ENCODE measurements around the gene CR1. TPM values are rescaled to one million over a fixed set of nuclear protein-coding genes. Genes with fewer than 3 reads are reported as not detected.
"Not testable (repeated sequence)": the region's sequence is repeated elsewhere in the genome, so short reads cannot be mapped to it uniquely, and the experiment has no call there.

The CR1 gene
- total RNA-seq, 1 experiment from 2014 or later: not detected

GRCh38 chr1:207514890-207515289 lies 18.9 kb downstream of the CR1 start:
- no peak overlapping the region for H3K27ac Mint-ChIP-seq (ENCODE audit: unreplicated experiment)
- no peak for DNase-seq
- CTCF ChIA-PET: interaction anchor here (0.7 kb wide), 1 partner anchor 780 kb away, joined by 4 read pairs; no protein-coding TSS in a partner anchor
- H3K27me3 Mint-ChIP-seq (ENCODE audit: unreplicated experiment): peaks cover 30% of the 10 kb centered on the region
- no peaks in the 10 kb centered on the region for H3K36me3 Mint-ChIP-seq (ENCODE audit: insufficient read depth, unreplicated experiment)
- intact Hi-C loops (cut with micrococcal nuclease; ENCODE audit: unreplicated experiment): no loop called here
- H3K4me1 Mint-ChIP-seq (ENCODE audit: low read depth, unreplicated experiment): no peaks in the 10 kb centered on the region
- TF ChIP-seq CTCF (IDR thresholded peaks at IDR 0.05; ENCODE audit: unreplicated experiment): no peak
- H3K9me3 Mint-ChIP-seq (ENCODE audit: low read depth, unreplicated experiment): no peaks in the 10 kb centered on the region
- H3K4me3 Mint-ChIP-seq (ENCODE audit: low read depth, unreplicated experiment): no peak overlapping the region
- no TSS peak for BruUV-seq (replicated peaks)

GRCh38 chr1:207516729-207517128 lies 20.8 kb downstream of the CR1 start:
- Mint-ChIP-seq H3K4me3 (ENCODE audit: low read depth, unreplicated experiment) (no peak overlapping the region), H3K36me3 (ENCODE audit: insufficient read depth, unreplicated experiment) (no peaks in the 10 kb centered on the region), H3K4me1 (ENCODE audit: low read depth, unreplicated experiment) (no peaks in the 10 kb centered on the region), H3K9me3 (ENCODE audit: low read depth, unreplicated experiment) (no peaks in the 10 kb centered on the region), H3K27me3 (ENCODE audit: unreplicated experiment) (peaks cover 30% of the 10 kb centered on the region), H3K27ac (ENCODE audit: unreplicated experiment) (no peak overlapping the region)
- CTCF ChIA-PET: no interaction called here
- DNase-seq: no peak
- intact Hi-C loops (cut with micrococcal nuclease; ENCODE audit: unreplicated experiment): no loop called here
- no peak for TF ChIP-seq CTCF (IDR thresholded peaks at IDR 0.05; ENCODE audit: unreplicated experiment)
- BruUV-seq (replicated peaks): no TSS peak

GRCh38 chr1:207518608-207519236 lies 22.8 kb downstream of the CR1 start:
- no TSS peak for BruUV-seq (replicated peaks)
- CTCF ChIA-PET: no interaction called here
- no peak overlapping the region for H3K4me3 Mint-ChIP-seq (ENCODE audit: low read depth, unreplicated experiment)

GRCh38 chr1:207519505-207520399 lies 23.8 kb downstream of the CR1 start:
- no peak overlapping the region for H3K4me3 Mint-ChIP-seq (ENCODE audit: low read depth, unreplicated experiment)

More at GRCh38 chr1:207518608-207519236, 22.8 kb downstream of the CR1 start:
- Mint-ChIP-seq H3K4me1 (ENCODE audit: low read depth, unreplicated experiment) (no peaks in the 10 kb centered on the region), H3K27ac (ENCODE audit: unreplicated experiment) (no peak overlapping the region), H3K9me3 (ENCODE audit: low read depth, unreplicated experiment) (no peaks in the 10 kb centered on the region), H3K36me3 (ENCODE audit: insufficient read depth, unreplicated experiment) (no peaks in the 10 kb centered on the region), H3K27me3 (ENCODE audit: unreplicated experiment) (peaks cover 23% of the 10 kb centered on the region)
- DNase-seq: no peak
- no peak for TF ChIP-seq CTCF (IDR thresholded peaks at IDR 0.05; ENCODE audit: unreplicated experiment)
- intact Hi-C loops (cut with micrococcal nuclease; ENCODE audit: unreplicated experiment): no loop called here

GRCh38 chr1:207520400-207521345 lies 24.7 kb downstream of the CR1 start:
- H3K9me3 Mint-ChIP-seq (ENCODE audit: low read depth, unreplicated experiment); DNase-seq; H3K4me1 Mint-ChIP-seq (ENCODE audit: low read depth, unreplicated experiment); H3K36me3 Mint-ChIP-seq (ENCODE audit: insufficient read depth, unreplicated experiment); intact Hi-C loops (cut with micrococcal nuclease; ENCODE audit: unreplicated experiment); BruUV-seq (replicated peaks); H3K4me3 Mint-ChIP-seq (ENCODE audit: low read depth, unreplicated experiment); H3K27ac Mint-ChIP-seq (ENCODE audit: unreplicated experiment): not testable (repeated sequence)
- CTCF ChIA-PET: interaction anchor here (0.6 to 0.7 kb wide), 2 partner anchors 94 to 444 kb away, joined by 3 to 6 read pairs; no protein-coding TSS in a partner anchor
- H3K27me3 Mint-ChIP-seq (ENCODE audit: unreplicated experiment): peaks cover 37% of the 10 kb centered on the region

More at GRCh38 chr1:207519505-207520399, 23.8 kb downstream of the CR1 start:
- CTCF ChIA-PET: interaction anchor here (0.6 kb wide), 1 partner anchor 93 kb away, joined by 3 read pairs; no protein-coding TSS in a partner anchor
- Mint-ChIP-seq H3K27me3 (ENCODE audit: unreplicated experiment) (peaks cover 28% of the 10 kb centered on the region), H3K27ac (ENCODE audit: unreplicated experiment) (no peak overlapping the region), H3K9me3 (ENCODE audit: low read depth, unreplicated experiment) (no peaks in the 10 kb centered on the region), H3K36me3 (ENCODE audit: insufficient read depth, unreplicated experiment) (no peaks in the 10 kb centered on the region), H3K4me1 (ENCODE audit: low read depth, unreplicated experiment) (no peaks in the 10 kb centered on the region)
- no peak for DNase-seq
- intact Hi-C loops (cut with micrococcal nuclease; ENCODE audit: unreplicated experiment): no loop called here
- BruUV-seq (replicated peaks): no TSS peak
- TF ChIP-seq CTCF (IDR thresholded peaks at IDR 0.05; ENCODE audit: unreplicated experiment): no peak

GRCh38 chr1:207525239-207525638 lies 29.3 kb downstream of the CR1 start:
- peaks cover 31% of the 10 kb centered on the region for H3K27me3 Mint-ChIP-seq (ENCODE audit: unreplicated experiment)
- H3K4me1 Mint-ChIP-seq (ENCODE audit: low read depth, unreplicated experiment); H3K36me3 Mint-ChIP-seq (ENCODE audit: insufficient read depth, unreplicated experiment); H3K4me3 Mint-ChIP-seq (ENCODE audit: low read depth, unreplicated experiment); H3K27ac Mint-ChIP-seq (ENCODE audit: unreplicated experiment); DNase-seq; intact Hi-C loops (cut with micrococcal nuclease; ENCODE audit: unreplicated experiment); CTCF ChIA-PET; BruUV-seq (replicated peaks); H3K9me3 Mint-ChIP-seq (ENCODE audit: low read depth, unreplicated experiment): not testable (repeated sequence)

All from Calu3 (cell line).